DND-41 (cell line): ENCODE data around the gene RAB4A.

Experiments used
- CTCF ChIP-seq: IDR thresholded peaks from 2 replicates; pipeline ENCODE4 v1.5.1; 2012; ENCODE audit warnings: borderline replicate concordance, low read length, moderate library complexity, mild to moderate bottlenecking; ENCODE audit not compliant: poor library complexity, severe bottlenecking; ENCODE audit errors: extremely low read depth
- EZH2 ChIP-seq: IDR thresholded peaks from 3 replicates; pipeline ENCODE4 v1.6.1; 2012; ENCODE audit warnings: borderline replicate concordance, low read depth, mild to moderate bottlenecking, moderate library complexity, low read length, inconsistent platforms; ENCODE audit not compliant: severe bottlenecking

DNA sequence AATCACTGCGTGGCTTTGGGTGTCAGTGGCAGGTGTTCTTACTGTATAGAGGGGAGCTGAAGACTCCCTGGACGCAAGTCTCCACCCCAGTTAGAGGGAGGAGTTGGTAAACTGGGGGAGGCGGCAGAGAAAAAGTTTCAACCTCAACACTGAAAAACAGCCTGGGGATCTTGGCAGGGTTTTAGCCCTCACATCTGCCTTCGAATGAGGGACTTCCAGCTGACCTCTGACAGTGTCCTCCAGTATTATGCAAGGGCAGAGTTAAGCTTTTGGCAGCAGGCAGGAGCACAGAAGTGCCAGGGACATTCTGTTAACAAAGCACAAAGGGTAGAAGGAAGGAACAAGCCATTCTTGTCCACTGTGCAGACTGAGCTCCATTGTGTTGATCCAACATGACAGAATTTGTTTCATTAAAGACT lies 41.2 kb upstream of the RAB4A start:
- TF ChIP-seq CTCF (no peak), EZH2 (no peak)
